NCI-H2227 (cell line): ENCODE results near the gene CD274.
A peak's percentile ranks its signal among the peaks of the same experiment; 100 is the strongest.
"Not testable (repeated sequence)": the region's sequence is repeated elsewhere in the genome, so short reads cannot be mapped to it uniquely, and the experiment has no call there.

ENCODE experiments used
- DNase-seq: peaks from one replicate; lab custom pipeline; 2025; ENCODE audit not compliant: unreplicated experiment; lab: John Stamatoyannopoulos, UW

CD274 gene

DNA sequence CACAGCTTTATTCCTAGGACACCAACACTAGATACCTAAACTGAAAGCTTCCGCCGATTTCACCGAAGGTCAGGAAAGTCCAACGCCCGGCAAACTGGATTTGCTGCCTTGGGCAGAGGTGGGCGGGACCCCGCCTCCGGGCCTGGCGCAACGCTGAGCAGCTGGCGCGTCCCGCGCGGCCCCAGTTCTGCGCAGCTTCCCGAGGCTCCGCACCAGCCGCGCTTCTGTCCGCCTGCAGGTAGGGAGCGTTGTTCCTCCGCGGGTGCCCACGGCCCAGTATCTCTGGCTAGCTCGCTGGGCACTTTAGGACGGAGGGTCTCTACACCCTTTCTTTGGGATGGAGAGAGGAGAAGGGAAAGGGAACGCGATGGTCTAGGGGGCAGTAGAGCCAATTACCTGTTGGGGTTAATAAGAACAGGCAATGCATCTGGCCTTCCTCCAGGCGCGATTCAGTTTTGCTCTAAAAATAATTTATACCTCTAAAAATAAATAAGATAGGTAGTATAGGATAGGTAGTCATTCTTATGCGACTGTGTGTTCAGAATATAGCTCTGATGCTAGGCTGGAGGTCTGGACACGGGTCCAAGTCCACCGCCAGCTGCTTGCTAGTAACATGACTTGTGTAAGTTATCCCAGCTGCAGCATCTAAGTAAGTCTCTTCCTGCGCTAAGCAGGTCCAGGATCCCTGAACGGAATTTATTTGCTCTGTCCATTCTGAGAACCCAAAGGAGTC, at the start of gene CD274:
Gene CD274, plus strand, starts transcription at position 184 of the 733 bp plus-strand sequence. CDS start 5,572 bp downstream, outside the sequence.
- DNase-seq = peak; percentile 89

DNA sequence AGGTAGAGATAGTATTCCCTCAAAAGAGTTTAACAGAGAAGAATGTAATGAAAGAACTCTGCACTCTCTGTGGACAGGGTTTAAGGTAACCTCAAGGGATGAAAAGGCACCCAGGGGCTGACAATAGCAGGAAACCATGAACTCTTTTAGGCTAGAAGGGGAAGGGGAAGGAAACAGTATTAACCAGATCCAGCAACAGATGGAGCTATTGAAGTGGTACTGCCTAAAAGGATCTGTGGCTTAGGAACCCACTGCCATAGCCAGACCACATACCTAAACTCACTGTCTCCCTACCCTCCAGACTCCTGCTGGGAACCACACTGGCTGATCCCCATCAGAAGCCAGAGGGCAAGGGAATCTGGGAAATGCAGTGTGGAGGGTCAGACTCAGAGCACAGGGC, 48.1 kb upstream of the CD274 start:
- DNase-seq = no peak

DNA sequence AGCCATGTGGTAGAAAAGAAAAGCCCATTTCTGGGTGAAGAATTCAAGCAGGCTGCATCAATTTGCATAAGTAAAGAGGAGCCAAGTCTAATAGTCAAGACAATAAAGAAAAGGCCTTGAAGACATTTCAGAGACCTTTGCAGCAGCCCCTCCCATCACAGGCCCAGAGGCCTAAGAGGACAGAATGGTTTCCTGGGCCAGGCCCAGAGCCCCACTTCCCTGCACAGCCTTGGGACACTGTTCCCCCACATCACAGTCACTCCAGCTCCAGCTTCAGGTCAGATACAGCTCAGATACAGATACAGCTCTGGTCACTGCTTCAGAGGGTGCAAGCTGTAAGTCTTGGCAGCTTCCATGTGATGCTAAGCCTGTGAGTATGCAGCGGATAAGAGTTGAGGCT, 41.7 kb upstream of the CD274 start:
- DNase-seq = no peak

- DNase-seq = no peak
Measured at GRCh38 chr9:5416953-5417352, 33.4 kb upstream of the CD274 start.

DNA sequence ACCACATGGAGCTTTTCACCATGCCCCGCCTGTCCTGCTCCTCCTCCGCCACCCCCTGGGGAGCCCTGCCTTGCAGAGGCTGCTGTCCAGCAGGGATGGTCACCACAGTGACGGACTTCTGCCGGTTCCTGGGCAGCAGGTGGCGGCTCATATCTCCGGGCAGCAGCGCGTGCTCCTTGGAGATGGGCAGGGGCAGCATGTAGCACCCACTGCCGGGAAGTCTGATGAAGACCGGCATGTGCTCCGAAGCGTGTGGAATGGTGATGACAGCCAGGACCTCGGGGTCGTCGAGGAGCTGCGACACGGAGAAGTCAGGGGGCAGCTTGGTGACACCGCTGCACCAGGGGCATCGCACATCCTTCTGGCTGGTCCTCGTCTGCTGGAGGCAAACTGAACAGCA, 31.9 kb upstream of the CD274 start:
- DNase-seq = no peak

GRCh38 chr9:5419987-5420386, 30.4 kb upstream of the CD274 start:
- no peak for DNase-seq

GRCh38 chr9:5421163-5421562, 29.2 kb upstream of the CD274 start:
- no peak for DNase-seq

DNA sequence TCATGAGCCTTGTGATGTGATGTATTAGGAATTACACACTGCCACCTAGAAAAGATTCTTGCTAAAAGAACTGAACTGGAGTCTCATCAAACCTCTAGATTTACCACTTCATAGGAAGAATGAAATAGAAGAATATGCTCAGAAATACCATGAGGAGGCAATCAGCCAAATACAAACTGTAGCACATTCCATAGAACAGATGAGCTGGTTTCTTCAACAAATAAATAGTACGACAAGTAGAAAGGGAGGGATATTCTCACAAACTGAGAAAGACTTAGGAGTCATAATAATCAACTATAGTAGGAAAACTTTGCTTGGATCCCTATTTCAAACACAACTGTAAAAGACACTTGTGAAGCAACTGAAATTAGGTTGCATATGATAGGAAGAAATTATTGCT, 28.1 kb upstream of the CD274 start:
- DNase-seq = no peak

DNA sequence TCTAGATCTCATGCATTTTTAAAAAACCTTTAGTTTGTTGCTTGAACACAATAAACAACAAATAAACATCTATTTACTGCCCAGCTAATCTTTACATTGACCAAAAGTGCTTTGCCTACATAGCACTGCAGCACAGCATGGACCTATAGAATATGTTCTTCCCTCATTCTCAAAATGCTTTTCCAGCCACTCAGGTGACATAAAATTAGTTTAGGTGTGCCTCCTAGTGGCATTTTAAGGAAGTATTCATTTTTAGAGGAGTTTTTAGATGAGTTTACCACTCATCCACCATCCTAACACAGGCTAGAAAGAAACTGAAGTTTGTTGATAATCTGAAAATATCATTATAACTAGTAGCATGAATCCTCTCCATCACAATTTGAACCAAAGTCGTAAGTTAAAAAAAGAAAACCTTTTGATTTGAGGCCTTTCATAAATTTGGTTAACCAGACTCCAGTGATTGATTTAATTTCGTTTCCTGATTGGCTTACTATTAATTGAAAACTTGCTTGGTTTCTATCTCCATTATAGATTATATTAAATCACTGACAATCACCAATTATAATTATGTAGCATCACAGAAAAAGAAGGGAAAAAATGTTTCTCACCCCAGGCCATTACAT, 25.2 kb upstream of the CD274 start:
- no peak for DNase-seq

DNA sequence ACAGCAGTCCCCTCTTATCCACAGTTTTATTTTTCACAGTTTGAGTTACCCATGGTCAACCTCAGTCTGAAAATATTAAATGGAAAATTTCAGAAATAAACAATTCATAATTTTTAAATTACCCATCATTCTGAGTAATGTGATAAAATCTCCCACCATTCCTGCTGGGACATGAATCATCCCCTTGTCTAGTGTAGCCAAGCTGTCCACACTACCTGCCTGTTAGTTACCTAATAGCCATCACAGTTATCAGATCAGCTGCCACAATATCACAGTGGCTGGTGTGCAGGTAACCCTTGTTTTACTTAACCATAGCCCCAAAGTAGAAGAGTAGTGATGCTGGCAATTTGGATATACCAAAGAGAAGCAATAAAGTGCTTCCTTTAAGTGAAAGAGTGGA, 23.3 kb upstream of the CD274 start:
- DNase-seq = no peak

- no peak for DNase-seq
Measured at GRCh38 chr9:5428172-5428571, 22.2 kb upstream of the CD274 start.

DNA sequence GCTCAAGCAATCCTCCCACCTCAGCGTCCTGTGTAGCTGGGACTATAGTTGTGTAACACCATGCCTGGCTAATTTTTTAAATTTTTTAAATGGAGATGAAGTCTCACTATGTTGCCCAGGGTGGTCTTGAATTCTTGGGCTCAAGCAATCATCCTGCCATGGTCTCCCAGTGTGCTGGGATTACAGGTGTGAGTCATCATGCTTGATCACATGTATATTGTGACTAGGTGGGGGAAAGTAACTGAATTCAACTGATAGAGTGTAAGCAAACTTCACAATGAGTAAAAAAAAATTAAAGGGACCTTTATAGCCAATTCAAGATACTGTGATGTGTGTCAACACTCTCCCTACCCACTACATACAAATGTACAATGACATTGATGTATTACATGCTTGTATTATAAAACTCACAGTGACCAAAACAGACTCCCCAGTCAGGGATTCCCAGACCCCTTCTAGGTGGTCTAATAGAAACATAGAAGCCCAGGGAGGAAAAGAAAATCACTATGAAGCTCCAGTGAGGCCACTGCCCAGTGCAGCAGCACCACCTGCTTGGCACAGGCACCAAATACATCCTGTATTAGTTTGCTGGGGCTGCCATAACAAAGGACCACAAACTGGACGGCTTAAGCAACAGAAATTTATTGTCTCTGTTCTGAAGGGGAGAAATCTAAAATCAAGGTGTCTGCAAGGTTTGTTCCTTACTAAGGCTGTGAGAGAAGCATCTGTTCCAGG, 21.4 kb upstream of the CD274 start:
- no peak for DNase-seq

- no peak for DNase-seq
Measured at GRCh38 chr9:5429873-5430564, 20.3 kb upstream of the CD274 start.

DNA sequence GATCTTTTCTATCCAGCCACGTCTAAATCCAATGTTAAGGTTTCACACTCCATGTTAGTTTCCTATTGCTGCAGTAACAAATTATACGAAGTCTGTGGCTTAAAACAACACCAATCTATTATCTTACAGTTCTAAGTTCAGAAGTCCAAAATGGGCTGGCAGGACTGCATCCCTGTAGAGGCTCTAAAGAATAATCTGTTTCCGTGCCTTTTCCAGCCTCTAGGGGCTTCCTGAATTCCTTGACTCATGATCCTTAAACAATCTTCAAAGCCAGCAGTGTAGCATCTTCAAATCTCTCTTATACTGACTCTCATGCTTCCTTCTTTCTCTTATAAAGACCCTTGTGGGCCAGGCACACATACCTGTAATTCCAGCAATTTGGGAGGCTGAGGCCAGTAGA, 19.4 kb upstream of the CD274 start:
- no peak for DNase-seq

DNA sequence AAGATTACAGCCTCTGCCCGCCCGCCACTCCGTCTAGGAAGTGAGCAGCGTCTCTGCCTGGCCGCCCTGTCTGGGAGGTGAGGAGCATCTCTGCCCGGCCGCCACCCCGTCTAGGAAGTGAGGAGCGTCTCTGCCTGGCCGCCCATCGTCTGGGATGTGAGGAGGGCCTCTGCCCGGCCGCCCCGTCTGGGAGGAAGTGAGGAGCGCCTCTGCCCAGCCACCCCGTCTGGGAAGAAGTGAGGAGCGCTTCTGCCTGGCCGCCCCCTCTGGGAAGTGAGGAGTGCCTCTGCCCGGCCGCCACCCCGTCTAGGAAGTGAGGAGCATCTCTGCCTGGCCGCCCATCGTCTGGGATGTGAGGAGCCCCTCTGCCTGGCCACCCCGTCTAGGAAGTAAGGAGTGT, 17.5 kb upstream of the CD274 start:
- not testable (repeated sequence) for DNase-seq

GRCh38 chr9:5433328-5433727, 17.0 kb upstream of the CD274 start:
- not testable (repeated sequence) for DNase-seq

- not testable (repeated sequence) for DNase-seq
Measured at GRCh38 chr9:5433841-5434810, 16.2 kb upstream of the CD274 start.

GRCh38 chr9:5435912-5436311, 14.4 kb upstream of the CD274 start:
- no peak for DNase-seq

GRCh38 chr9:5436441-5436840, 13.9 kb upstream of the CD274 start:
- no peak for DNase-seq
